GM21528 (cell line): ENCODE data around the gene ZNF354B.
"Not testable (repeated sequence)": the region's sequence is repeated elsewhere in the genome, so short reads cannot be mapped to it uniquely, and the experiment has no call there.

Experiments used
- ATAC-seq: cut with Tn5 transposase; IDR thresholded peaks from one replicate; pipeline ENCODE4 v1.9.1; 2021; ENCODE audit warnings: mild to moderate bottlenecking, moderate library complexity; ENCODE audit not compliant: unreplicated experiment, low FRiP score

The ZNF354B gene

DNA sequence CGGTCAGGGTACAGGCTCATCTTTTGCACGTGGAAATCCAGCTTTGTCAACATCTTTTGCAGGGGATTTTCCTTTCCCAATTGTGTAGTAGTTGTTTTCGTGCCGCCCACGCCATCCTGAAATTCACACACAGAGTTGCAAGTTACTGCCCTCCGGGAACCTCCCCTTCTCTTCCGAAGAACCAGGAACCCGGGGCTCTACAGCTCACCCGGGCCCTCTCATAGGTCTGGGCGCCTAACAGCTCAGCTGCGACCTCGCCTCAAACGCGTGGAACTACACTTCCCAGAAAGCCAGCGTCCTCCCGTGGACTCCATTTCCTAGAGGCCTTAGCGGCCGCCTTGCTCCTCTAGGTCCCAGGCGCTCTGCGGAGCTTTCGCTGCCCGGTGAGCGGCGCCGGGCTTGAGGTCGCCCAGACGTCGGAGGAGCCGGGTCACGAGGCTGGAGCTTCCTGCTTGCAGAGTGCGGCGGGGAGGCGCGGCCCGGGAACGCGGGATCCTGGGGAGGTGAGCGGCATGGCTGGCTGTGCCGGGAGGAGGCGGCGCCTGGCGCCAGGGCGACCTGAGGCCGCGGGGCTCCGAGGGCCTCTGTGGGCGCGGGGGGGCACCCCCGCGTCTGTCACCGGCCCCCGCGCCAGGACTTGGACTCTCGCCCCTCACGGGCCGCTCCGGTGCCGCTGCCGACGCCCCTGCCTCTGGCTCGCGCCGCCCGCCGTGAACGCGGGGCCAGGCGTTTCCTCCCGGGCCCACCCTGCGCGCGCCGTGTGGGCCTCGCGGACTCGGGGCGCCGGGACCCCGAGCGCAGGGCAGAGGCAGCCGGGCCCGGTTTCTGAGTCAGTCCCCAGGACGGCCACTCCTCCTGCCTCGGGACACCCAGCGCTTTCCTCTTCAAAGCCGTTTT, at the start of gene ZNF354B:
Gene ZNF354B, plus strand, starts transcription at position 329 of the 897 bp plus-strand sequence. CDS start 1,095 bp downstream, outside the sequence.
- ATAC-seq: peak; percentile 100

DNA sequence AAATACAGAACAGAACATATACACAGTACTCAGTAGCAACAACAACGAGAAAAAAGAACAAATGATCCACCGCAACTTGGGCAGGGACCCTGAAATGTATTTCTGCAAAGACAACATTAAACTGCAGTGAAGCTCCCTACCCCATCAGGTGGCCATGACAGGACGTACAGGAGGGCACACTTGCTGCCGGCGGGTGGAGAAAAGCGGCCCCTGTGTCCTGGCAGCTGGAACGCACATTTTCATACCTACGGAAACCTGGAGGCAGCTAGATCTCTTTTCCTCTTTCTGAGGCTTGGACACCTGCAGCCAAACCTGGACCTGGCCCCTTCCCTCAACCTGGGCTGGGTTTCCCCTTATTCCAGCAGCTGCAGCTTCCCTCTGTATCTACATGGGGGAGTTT, 42.2 kb upstream of the ZNF354B start:
- ATAC-seq: no peak

DNA sequence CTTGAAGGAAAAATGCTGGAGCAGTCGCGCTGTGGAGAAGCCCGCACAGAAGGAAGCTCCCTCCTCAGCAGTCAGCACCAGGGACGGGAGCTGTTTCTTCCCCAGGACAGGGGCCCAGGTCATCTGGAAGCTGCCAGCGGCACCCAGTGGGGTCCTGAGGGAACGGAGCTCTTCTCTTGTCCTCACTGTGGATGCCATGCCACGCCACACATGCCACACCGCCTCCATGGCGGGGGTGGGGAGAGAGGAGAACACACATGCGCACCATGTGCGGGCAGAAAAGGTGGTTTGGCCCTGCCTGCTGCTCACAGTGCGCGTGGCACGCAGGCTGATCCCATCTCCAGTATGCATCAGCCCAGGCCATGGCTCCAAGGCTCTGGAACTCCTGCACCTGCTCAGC, 41.7 kb upstream of the ZNF354B start:
- ATAC-seq: no peak

DNA sequence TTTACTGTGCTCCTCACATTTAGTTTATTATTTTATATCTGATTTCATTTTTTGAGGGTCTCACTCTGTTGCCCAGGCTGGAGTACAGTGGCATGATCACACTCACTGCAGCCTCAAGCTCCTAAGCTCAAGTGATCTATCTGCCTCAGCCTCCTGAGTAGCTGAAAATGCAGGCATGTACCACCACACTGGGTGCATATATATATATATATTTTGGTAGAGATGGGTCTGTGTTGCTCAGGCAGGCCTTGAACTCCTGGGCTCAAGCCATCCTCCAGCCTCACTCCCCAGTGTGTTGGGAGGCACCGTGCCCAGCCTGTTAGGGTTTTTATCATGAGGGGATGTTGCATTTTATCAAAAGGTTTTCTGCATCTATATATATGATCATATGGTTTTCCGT, 39.8 kb upstream of the ZNF354B start:
- no peak for ATAC-seq

GRCh38 chr5:178825444-178825843, 34.3 kb upstream of the ZNF354B start:
- ATAC-seq: no peak

DNA sequence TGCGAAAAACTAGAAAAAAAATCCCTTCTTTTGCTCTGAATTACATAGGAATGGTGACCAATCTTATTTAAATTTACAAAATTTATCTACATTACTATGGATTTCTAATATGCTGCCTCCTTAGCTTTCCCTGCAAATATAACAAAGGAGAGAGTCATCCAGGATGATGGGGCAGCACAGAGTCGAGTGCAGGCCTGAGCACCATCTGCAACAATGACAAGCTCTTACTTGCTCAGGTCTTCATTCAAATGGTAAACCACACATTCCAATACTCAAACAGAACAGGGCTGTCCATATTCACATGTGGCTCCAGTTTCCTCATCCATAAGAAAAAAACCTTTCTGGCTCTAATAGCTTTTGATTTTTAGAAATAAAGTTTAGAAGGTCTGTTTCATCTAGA, 33.5 kb upstream of the ZNF354B start:
- ATAC-seq: no peak

DNA sequence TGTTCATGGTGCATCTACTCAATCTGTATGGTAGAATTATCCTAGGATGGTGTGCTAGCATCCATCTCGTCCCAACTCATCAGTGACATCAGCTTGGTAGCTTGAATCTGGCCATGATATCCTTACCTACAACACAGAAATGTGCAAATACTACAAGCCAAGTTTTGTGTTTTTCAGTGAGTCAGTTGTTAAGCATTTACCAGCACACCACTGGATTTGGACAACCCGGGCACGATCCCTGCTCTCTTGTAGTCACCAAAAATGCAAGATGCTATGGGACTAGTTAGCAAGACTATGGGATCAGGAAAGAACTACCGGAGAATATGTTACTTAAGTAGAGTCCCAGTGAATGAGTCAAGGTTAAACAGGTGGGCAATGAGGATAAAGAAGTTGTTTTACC, 32.1 kb upstream of the ZNF354B start:
- ATAC-seq: no peak

GRCh38 chr5:178831049-178831448, 28.7 kb upstream of the ZNF354B start:
- ATAC-seq: no peak

- ATAC-seq: no peak
Observed at GRCh38 chr5:178832618-178833201, 27.0 kb upstream of the ZNF354B start.

GRCh38 chr5:178836628-178837027, 23.1 kb upstream of the ZNF354B start:
- ATAC-seq: no peak

DNA sequence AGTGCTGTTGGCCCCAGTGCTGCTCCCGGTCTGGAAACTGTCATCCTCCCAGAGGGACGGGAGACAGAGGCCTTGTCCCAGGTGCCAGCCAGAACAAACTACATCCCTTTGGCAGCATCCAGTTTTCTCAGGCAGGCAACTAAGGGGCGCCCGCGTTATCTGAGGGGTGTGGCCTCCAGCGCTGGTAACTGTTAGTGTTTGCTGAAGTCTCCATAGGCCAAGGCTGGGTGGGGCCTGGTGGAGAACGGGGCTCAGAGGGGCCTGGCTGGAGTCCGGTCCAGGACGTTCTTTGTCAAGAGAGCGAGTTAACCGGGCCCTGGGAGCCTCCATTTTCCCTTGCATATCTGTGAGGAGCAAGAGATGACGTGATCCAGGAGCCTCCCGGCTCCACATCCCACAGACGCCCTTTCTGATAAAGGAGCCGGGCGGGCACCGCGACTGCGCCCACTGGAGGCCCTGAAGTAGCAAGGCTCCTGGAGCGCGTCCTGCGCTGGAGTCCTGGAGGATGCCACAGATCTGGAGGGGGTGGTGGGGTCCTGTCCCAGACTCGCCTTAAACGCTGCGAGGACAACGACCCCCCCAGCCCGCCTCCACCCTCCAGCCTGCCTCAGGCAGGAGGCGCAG, 20.9 kb upstream of the ZNF354B start:
- not testable (repeated sequence) for ATAC-seq

GRCh38 chr5:178839319-178839704, 20.4 kb upstream of the ZNF354B start:
- no peak for ATAC-seq

DNA sequence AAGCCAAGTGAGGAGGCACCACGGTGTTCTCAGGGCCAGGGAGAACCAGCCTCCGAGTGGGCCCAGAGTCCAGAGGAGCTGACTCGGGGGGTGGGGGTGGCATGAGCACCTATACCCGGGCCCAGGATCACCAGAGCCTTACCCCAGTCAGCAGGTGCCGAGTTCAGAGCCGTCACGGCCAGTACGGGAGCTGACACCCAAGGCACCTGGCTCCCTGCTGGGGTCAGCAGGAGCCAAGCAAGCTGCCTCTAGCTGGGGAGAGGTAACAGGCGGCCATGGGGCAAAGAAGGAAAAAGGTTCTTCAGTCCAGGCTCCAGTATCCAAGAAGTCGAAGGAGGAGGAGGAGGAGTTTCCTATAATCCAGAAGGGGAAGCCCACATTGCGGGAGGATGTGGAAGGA, 19.4 kb upstream of the ZNF354B start:
- ATAC-seq: not testable (repeated sequence)

DNA sequence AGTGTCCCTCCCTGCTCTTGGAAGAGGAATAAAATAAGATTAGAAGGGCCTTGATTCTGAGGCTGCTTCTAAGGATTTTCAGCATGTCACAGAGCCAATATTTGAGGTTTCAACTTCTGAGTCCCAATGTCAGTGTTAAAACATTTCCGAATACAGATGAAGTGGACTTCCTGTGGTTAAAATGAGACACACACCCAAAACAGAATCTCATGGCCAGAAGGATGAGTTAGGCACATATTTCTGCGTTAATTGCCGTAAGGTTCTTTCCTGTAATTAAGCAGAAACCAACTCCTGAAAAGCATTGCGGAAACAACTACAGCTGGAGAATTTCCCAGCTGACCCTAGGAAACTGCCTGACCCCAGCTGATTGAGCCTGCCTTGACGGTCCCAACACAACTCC, 10.4 kb upstream of the ZNF354B start:
- no peak for ATAC-seq

DNA sequence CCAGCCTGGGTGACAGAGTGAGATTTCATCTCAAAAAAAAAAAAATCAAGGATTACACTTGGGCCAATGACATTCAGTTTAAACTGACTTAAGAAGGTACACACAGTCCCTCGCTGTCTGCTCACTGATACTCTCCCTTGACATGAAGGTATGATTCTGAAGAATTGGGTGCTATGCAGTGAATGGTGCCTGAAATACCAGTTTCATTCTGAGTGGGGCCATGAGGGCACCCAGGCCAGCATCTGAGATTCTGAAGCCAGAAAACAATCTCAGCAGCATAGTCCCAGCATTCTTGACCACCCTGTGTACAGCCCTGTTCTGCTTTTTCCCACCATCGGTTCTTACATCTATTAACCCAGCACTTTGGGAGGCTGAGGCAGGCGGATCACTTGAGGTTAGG, 7.8 kb upstream of the ZNF354B start:
- ATAC-seq: no peak

GRCh38 chr5:178854284-178854683, 5.5 kb upstream of the ZNF354B start:
- no peak for ATAC-seq

- ATAC-seq: not testable (repeated sequence)
Observed at GRCh38 chr5:178860615-178861014, 862 bp downstream of the ZNF354B start.

DNA sequence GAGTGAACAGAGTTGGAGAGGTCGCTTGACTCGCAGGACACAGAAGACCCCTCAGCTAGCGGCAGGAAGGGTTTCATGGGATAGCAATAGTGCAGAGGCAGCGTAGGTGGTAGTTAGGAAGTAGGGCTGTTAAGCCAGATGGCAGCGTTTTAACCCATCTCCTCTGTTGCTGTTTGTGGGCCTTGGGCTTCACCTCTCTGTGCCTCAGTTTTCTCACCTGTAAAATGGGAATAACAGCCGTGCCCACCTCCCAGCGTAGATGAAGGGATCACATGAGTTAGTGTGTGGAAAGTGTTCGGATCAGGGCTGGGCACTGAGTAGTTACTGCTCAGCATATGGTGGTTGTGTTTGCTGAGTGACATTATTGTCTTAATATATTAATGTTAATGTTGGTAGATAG, 1.9 kb downstream of the ZNF354B start:
- ATAC-seq: no peak

DNA sequence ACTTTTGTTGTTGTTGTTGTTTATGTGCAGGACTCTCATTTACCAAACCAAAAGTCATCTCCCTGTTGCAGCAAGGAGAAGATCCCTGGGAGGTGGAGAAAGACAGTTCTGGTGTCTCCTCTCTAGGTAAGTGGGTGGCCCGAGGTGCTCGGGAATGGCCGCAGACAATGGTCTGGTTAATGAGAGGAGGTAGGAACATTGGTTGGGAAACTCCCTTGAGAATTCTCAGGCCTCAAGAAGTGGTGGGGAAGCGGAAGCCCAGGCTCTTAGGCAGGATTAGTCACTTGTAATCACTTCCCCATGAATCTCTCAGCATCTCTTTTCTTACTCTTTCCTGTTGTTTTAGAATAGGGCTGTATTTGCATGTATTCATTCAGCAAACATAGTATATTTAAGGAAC, 7.2 kb downstream of the ZNF354B start:
- no peak for ATAC-seq

DNA sequence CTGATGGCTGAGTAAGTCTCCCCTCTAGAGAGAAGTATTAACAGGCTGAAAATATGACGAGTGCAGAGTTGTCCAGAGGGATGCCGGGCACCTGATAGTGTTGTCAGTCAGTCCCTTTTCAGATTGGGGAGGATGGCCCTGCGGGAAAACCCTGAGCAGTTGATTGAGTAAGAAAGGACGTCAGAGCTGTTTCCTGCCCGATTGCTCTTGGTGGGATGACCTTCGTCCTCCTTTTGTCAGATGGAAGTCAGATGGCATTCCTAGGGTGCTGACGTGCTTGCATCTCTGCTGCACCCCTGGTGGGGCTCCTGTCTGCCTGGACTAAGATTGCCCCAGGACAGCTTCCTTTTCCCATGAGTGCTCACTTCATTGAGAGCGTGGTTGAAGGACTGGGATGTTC, 9.8 kb downstream of the ZNF354B start:
- no peak for ATAC-seq

- ATAC-seq: no peak
Observed at GRCh38 chr5:178870411-178870810, 10.7 kb downstream of the ZNF354B start.

DNA sequence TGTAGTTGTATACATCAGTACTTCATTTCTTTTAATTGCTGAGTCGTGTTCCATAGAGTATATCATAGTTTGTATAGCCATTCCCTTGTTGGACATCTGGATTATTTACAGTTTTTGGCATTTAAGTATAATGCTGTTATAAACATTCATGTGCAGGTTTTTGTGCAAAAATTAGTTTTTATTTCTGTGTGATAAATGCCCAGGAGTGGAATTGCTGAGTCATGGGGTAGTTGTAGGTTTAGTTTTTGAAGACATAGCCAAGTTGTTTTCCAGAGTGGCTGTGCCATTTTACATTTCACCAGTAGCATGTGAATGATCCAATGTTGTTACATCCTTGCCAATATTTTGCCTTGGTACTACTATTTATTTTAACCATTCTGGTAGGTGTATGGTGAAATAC, 12.5 kb downstream of the ZNF354B start:
- no peak for ATAC-seq
